ENCODE data around the gene FBL. TPM values are rescaled to one million over a fixed set of nuclear protein-coding genes. Genes with fewer than 3 reads are reported as not detected.

Gene FBL
- total and polyA plus RNA-seq, 2 of the 13 experiments (the other 11 are each of a cell fraction or from before 2014, with no cell fraction given): 153 to 468 TPM

DNA sequence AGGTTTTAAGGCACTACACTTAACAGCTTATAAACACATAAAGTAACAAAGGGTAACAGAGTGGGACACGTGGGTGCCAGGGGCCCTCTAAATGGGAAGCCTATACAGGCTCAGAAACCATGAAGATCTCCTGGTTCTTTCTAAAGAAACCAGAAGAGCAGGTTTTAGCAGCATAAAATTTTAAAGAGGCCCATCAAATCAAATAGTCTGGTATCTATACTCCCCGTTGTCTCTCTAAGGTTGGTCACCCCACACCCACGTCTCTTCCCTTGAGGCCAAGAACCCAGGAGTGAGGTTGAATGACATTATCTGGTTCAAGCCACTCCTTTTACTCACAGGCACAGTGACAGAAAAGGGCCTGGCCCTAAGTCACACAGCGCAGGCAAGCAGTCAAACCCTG lies 7.6 kb downstream of the FBL start:
- Histone ChIP-seq H3K4me1 (ENCODE audit: insufficient read depth, low read length) (peaks cover 25% of the 10 kb centered on the region), H3K4me3 (replicated peaks in 1 of 3; ENCODE audit: insufficient read depth in 1 of 3, low read depth in 2 of 3, low read length in 3 of 3) (no peak overlapping the region), H4K20me1 (ENCODE audit: insufficient read depth, low read length) (peaks cover 21% of the 10 kb centered on the region), H3K27ac (ENCODE audit: extremely low read length, insufficient read depth, low read length) (no peak overlapping the region), H3K9ac (ENCODE audit: insufficient read depth, low read depth, low read length) (no peak overlapping the region), H2AFZ (ENCODE audit: low read length) (no peak overlapping the region), H3K36me3 (replicated peaks in 1 of 2; ENCODE audit: control insufficient read depth in 1 of 2, insufficient read depth in 2 of 2, low read length in 2 of 2) (peaks cover 33 to 77% of the 10 kb centered on the region in 2 experiments), H3K27me3 (ENCODE audit: control insufficient read depth in 1 of 2, insufficient read depth in 2 of 2, low read length in 2 of 2) (no peaks in the 10 kb centered on the region), H3K4me2 (ENCODE audit: low read depth, low read length) (no peak overlapping the region), H3K9me3 (ENCODE audit: low read length) (no peaks in the 10 kb centered on the region), H3K79me2 (ENCODE audit: insufficient read depth, low read length) (peaks cover 47% of the 10 kb centered on the region)
- BruUV-seq (replicated peaks): no TSS peak
- CTCF ChIA-PET (ENCODE audit: low intra/inter-chr PET ratio, low total read pairs): no interaction called here
- intact Hi-C loops (cut with micrococcal nuclease; ENCODE audit: unreplicated experiment) (no loop called here), in situ Hi-C loops (cut with HindIII; ENCODE audit: extremely low pct_ligation_motif_present, low pct_unique_long_range_greater_than_20kb) (no loop called here)
- no peak for TF ChIP-seq ZNF598 (CRISPR knock-in tag; IDR thresholded peaks at IDR 0.05; ENCODE audit: borderline replicate concordance)
- no peak for TF ChIP-seq ZNF788 (CRISPR knock-in tag; IDR thresholded peaks at IDR 0.05; ENCODE audit: borderline replicate concordance)
- TF ChIP-seq, protein P1, sequence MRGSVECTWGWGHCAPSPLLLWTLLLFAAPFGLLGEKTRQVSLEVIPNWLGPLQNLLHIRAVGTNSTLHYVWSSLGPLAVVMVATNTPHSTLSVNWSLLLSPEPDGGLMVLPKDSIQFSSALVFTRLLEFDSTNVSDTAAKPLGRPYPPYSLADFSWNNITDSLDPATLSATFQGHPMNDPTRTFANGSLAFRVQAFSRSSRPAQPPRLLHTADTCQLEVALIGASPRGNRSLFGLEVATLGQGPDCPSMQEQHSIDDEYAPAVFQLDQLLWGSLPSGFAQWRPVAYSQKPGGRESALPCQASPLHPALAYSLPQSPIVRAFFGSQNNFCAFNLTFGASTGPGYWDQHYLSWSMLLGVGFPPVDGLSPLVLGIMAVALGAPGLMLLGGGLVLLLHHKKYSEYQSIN (CRISPR knock-in tag; IDR thresholded peaks at IDR 0.05; ENCODE audit: borderline replicate concordance): no peak
- no peak for TF ChIP-seq PTBP1 (IDR thresholded peaks at IDR 0.05; ENCODE audit: low read depth, low read length, poor library complexity, severe bottlenecking)
- TF ChIP-seq FOXK1 (CRISPR knock-in tag; IDR thresholded peaks at IDR 0.05; ENCODE audit: borderline replicate concordance, low read depth): no peak
- POLR2A ChIA-PET: interaction anchor here (0.7 kb wide), 1 partner anchor 77 kb away, joined by 4 read pairs; no protein-coding TSS in a partner anchor
- 92% methylated on average over 4 of the region's 4 CpGs for WGBS (ENCODE audit: low lambda C conversion rate)
- ATAC-seq (no peak), FAIRE-seq (no peak), DNase-seq (ENCODE audit: low spot score) (no peak)

DNA sequence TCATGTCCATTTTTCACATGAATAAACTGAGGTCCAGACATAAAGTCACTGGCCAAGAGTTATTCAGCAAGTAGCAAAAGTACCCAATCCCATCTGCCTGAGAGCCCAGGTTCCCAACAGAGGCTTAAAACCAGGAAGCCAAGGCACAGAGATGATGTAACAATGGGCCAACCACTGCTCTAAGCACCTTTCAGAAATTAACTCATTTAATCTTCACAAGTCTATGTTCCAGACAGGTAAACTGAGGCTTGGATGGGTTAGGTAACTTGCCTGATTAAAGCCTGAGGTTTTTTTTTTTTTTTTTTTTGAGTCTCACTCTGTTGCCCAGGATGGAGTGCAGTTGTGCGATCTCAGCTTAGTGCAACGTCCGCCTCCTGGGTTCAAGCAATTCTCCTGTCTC lies 8.2 kb downstream of the FBL start:
- intact Hi-C loops (cut with micrococcal nuclease; ENCODE audit: unreplicated experiment) (no loop called here), in situ Hi-C loops (cut with HindIII; ENCODE audit: extremely low pct_ligation_motif_present, low pct_unique_long_range_greater_than_20kb) (no loop called here)
- H3K4me2 ChIP-seq (ENCODE audit: low read depth, low read length): no peak overlapping the region
- POLR2A ChIA-PET: interaction anchor here (0.7 kb wide), 1 partner anchor 78 kb away, joined by 4 read pairs; no protein-coding TSS in a partner anchor
- H2AFZ ChIP-seq (ENCODE audit: low read length): no peak overlapping the region
- no peak overlapping the region for H3K27ac ChIP-seq (ENCODE audit: extremely low read length, insufficient read depth, low read length)
- H3K79me2 ChIP-seq (ENCODE audit: insufficient read depth, low read length): peaks cover 41% of the 10 kb centered on the region
- BruUV-seq (replicated peaks): no TSS peak
- no peak for ATAC-seq
- peaks cover 19% of the 10 kb centered on the region for H3K4me1 ChIP-seq (ENCODE audit: insufficient read depth, low read length)
- H4K20me1 ChIP-seq (ENCODE audit: insufficient read depth, low read length): peaks cover 17% of the 10 kb centered on the region
- H3K9ac ChIP-seq (ENCODE audit: insufficient read depth, low read depth, low read length): no peak overlapping the region
- no peak overlapping the region for H3K4me3 ChIP-seq (replicated peaks in 1 of 3; ENCODE audit: insufficient read depth in 1 of 3, low read depth in 2 of 3, low read length in 3 of 3)
- FAIRE-seq: no peak
- CTCF ChIA-PET (ENCODE audit: low intra/inter-chr PET ratio, low total read pairs): no interaction called here
- no peak for DNase-seq (ENCODE audit: low spot score)
- WGBS (ENCODE audit: low lambda C conversion rate): 100% methylated on average over 3 of the region's 3 CpGs
- no peaks in the 10 kb centered on the region for H3K9me3 ChIP-seq (ENCODE audit: low read length)
- H3K36me3 ChIP-seq (replicated peaks in 1 of 2; ENCODE audit: control insufficient read depth in 1 of 2, insufficient read depth in 2 of 2, low read length in 2 of 2): peaks cover 33 to 77% of the 10 kb centered on the region in 2 experiments
- no peaks in the 10 kb centered on the region for H3K27me3 ChIP-seq (ENCODE audit: control insufficient read depth in 1 of 2, insufficient read depth in 2 of 2, low read length in 2 of 2)
- TF ChIP-seq ZNF629 (CRISPR knock-in tag; conservative IDR thresholded peaks at IDR 0.05) (0 out of 2 replicates have a peak, but pooled peaks have one; percentile 27), ZNF326 (CRISPR knock-in tag; IDR thresholded peaks at IDR 0.05; ENCODE audit: borderline replicate concordance) (no peak)
